Endothelial cell of umbilical vein (primary cell): ENCODE measurements around the gene TPGS2.
"Not testable (repeated sequence)": the region's sequence is repeated elsewhere in the genome, so short reads cannot be mapped to it uniquely, and the experiment has no call there.

Experiments
- CTCF ChIP-seq, 2 donors: IDR thresholded peaks; 1 replicate in 1 of 2; 2 replicates in 1 of 2; pipeline ENCODE4 v1.5.1; 2011; ENCODE audit warnings: low read length in 2 of 2, mild to moderate bottlenecking in 2 of 2, moderate library complexity in 2 of 2, control low read depth in 1 of 2, inconsistent platforms in 1 of 2, low read depth in 1 of 2; ENCODE audit not compliant: insufficient read depth in 1 of 2; ENCODE audit errors: extremely low read depth in 1 of 2
- EZH2 ChIP-seq: IDR thresholded peaks from 2 replicates; pipeline ENCODE4 v1.6.1; 2012; ENCODE audit warnings: borderline replicate concordance, low read depth, mild to moderate bottlenecking, moderate library complexity, low read length, inconsistent platforms; ENCODE audit not compliant: severe bottlenecking
- MYC ChIP-seq: IDR thresholded peaks from one replicate; pipeline ENCODE4 v1.6.1; 2011; ENCODE audit warnings: mild to moderate bottlenecking, low read depth, low read length

GRCh38 chr18:36762965-36763364, 65.8 kb downstream of the TPGS2 start:
- not testable (repeated sequence) for TF ChIP-seq EZH2; MYC; CTCF (IDR thresholded peaks at IDR 0.05; ENCODE audit: extremely low read depth in 1 of 2, insufficient read depth in 1 of 2, low read depth in 1 of 2, low read length in 2 of 2)
